HepG2 (cell line): ENCODE measurements around the gene DNAJC8. TPM values are rescaled to one million over a fixed set of nuclear protein-coding genes. Genes with fewer than 3 reads are reported as not detected.
A peak's percentile ranks its signal among the peaks of the same experiment; 100 is the strongest.

Source experiments
- ATAC-seq: fragments of 200-7000 bp; cut with Tn5 transposase; 3 replicates; pipeline ENCODE4 v1.9.1; 2020; ENCODE audit warnings: mild to moderate bottlenecking, moderate library complexity
- BruUV-seq: library from RNA; stranded (reverse); fragments of 400-500 nt; replicated peaks from 2 replicates; lab custom pipeline; 2021; lab: Mats Ljungman, UMichigan
- CTCF ChIA-PET: fragments of 300-600 bp; formaldehyde crosslinking; extraction: SDS; loops from one replicate; lab custom pipeline; 2021; ENCODE audit warnings: low total read pairs, inconsistent platforms, low intra/inter-chr PET ratio; lab: Yijun Ruan, JAX
- POLR2A ChIA-PET: fragments of 350-600 bp; sonication (Branson Sonifier 250); formaldehyde crosslinking; loops from one replicate; lab custom pipeline; 2020; ENCODE audit warnings: antibody characterized with exemption, inconsistent platforms; lab: Yijun Ruan, JAX
- DNase-seq: peaks from one replicate; pipeline ENCODE4 v3.0.0-alpha.2; 2015; ENCODE audit warnings: low spot score
- FAIRE-seq: peaks from 3 replicates; lab custom pipeline; 2011; peaks lifted over from hg19 to GRCh38; lab: Jason Lieb, UNC
- H2AFZ ChIP-seq: one replicate; pipeline ENCODE4 v1.6.1; 2011; ENCODE audit warnings: low read length, inconsistent platforms
- H3K27ac ChIP-seq: fragments of 300-600 bp; 3 replicates; pipeline ENCODE4 v1.8.0; 2011; ENCODE audit warnings: mixed run types, mild to moderate bottlenecking, mixed read lengths, low read length, inconsistent platforms; ENCODE audit not compliant: insufficient read depth; ENCODE audit errors: extremely low read length
- H3K27me3 ChIP-seq, 2 experiments: fragments of 200-600 bp in 1 of 2; 2 replicates in 1 of 2; 3 replicates in 1 of 2; pipeline versions ENCODE4 v1.6.0 to v1.8.0; 2011; ENCODE audit warnings: low read length in 2 of 2, mild to moderate bottlenecking in 2 of 2, moderate library complexity in 2 of 2, inconsistent platforms in 1 of 2; ENCODE audit not compliant: insufficient read depth in 2 of 2, control insufficient read depth in 1 of 2
- H3K36me3 ChIP-seq, 2 experiments: fragments of 200-600 bp in 1 of 2; replicated peaks in 1 of 2; 2 replicates in 1 of 2; 3 replicates in 1 of 2; pipeline versions ENCODE4 v1.5.1 to v1.8.0; 2011; ENCODE audit warnings: low read length in 2 of 2, inconsistent platforms in 1 of 2; ENCODE audit not compliant: insufficient read depth in 2 of 2, control insufficient read depth in 1 of 2
- H3K4me1 ChIP-seq: 2 replicates; pipeline ENCODE4 v1.5.1; 2012; ENCODE audit warnings: low read length, inconsistent platforms; ENCODE audit not compliant: insufficient read depth
- H3K4me2 ChIP-seq: 2 replicates; pipeline ENCODE4 v1.6.0; 2011; ENCODE audit warnings: low read depth, low read length, inconsistent platforms
- H3K4me3 ChIP-seq, 3 experiments: fragments of 200-600 bp in 1 of 3; sonication (generic), shearing (Covaris generic) in 1 of 3; replicated peaks in 1 of 3; 2 replicates each; pipeline ENCODE4 v1.5.1; 2011 to 2016; ENCODE audit warnings: low read length in 3 of 3, inconsistent platforms in 2 of 3, low read depth in 2 of 3, mild to moderate bottlenecking in 2 of 3, control low read depth in 1 of 3, mixed read lengths in 1 of 3; ENCODE audit not compliant: insufficient read depth in 1 of 3
- H3K79me2 ChIP-seq: one replicate; pipeline ENCODE4 v1.6.1; 2011; ENCODE audit warnings: low read length, inconsistent platforms; ENCODE audit not compliant: insufficient read depth
- H3K9ac ChIP-seq: 2 replicates; pipeline ENCODE4 v1.6.0; 2011; ENCODE audit warnings: mild to moderate bottlenecking, low read depth, low read length, inconsistent platforms; ENCODE audit not compliant: insufficient read depth
- H3K9me3 ChIP-seq: 2 replicates; pipeline ENCODE4 v1.5.1; 2012; ENCODE audit warnings: mild to moderate bottlenecking, low read length
- H4K20me1 ChIP-seq: 2 replicates; pipeline ENCODE4 v1.6.0; 2011; ENCODE audit warnings: inconsistent platforms, mild to moderate bottlenecking, low read length, moderate library complexity; ENCODE audit not compliant: insufficient read depth
- ETV5 ChIP-seq: IDR thresholded peaks from 2 replicates; pipeline ENCODE4 v1.6.1; 2018; ENCODE audit warnings: missing biosample characterization, missing genetic modification reagents, inconsistent platforms, borderline replicate concordance
- FOSL2 ChIP-seq: sonication (generic); formaldehyde crosslinking; IDR thresholded peaks from 2 replicates; pipeline ENCODE4 v1.4.0; 2020; ENCODE audit warnings: missing genetic modification reagents
- HNRNPK ChIP-seq: fragments of 200-400 bp; formaldehyde crosslinking; IDR thresholded peaks from 2 replicates; pipeline ENCODE4 v1.6.1; 2018; ENCODE audit warnings: low read length, low read depth, moderate library complexity, mild to moderate bottlenecking; ENCODE audit not compliant: poor library complexity, severe bottlenecking
- IKZF5 ChIP-seq: IDR thresholded peaks from 2 replicates; pipeline ENCODE4 v1.6.1; 2018; ENCODE audit warnings: missing genetic modification reagents, mild to moderate bottlenecking, missing compliant biosample characterization
- RXRA ChIP-seq: sonication (generic); formaldehyde crosslinking; IDR thresholded peaks from 2 replicates; pipeline ENCODE4 v1.5.1; 2020; ENCODE audit warnings: missing genetic modification reagents
- SOX5 ChIP-seq: IDR thresholded peaks from 2 replicates; pipeline ENCODE4 v1.6.1; 2016; ENCODE audit warnings: borderline replicate concordance
- TSC22D2 ChIP-seq: sonication (generic); formaldehyde crosslinking; IDR thresholded peaks from 2 replicates; pipeline ENCODE4 v1.5.1; 2020; ENCODE audit warnings: missing genetic modification reagents, mild to moderate bottlenecking, borderline replicate concordance
- ZNF12 ChIP-seq: sonication (generic); formaldehyde crosslinking; IDR thresholded peaks from 2 replicates; pipeline ENCODE4 v1.5.0; 2020; ENCODE audit warnings: missing genetic modification reagents
- ZNF20 ChIP-seq: sonication (generic); formaldehyde crosslinking; IDR thresholded peaks from 2 replicates; pipeline ENCODE4 v1.4.0; 2020; ENCODE audit warnings: mild to moderate bottlenecking, moderate library complexity, missing genetic modification reagents
- ZNF800 ChIP-seq: sonication (generic); formaldehyde crosslinking; IDR thresholded peaks from 2 replicates; pipeline ENCODE4 v1.4.0; 2020; ENCODE audit warnings: missing genetic modification reagents
- WGBS: methylation state at CpG from one replicate; pipeline ENCODE4 v1.1.6; 2017; ENCODE audit warnings: low lambda C conversion rate; 5-methylcytosine and 5-hydroxymethylcytosine counted together
- in situ Hi-C: cut with HindIII; loops from 2 replicates; pipeline ENCODE4 v1.10.0; 2017; ENCODE audit warnings: low pct_unique_long_range_greater_than_20kb; ENCODE audit not compliant: extremely low pct_ligation_motif_present
- intact Hi-C: fragments of 100-400 bp; cut with micrococcal nuclease; formaldehyde crosslinking; loops from one replicate; pipeline ENCODE4 v1.10.0; 2022; ENCODE audit not compliant: unreplicated experiment
- polyA plus RNA-seq, 8 experiments: library from polyadenylated mRNA; depleted of rRNA in 3 of 8; stranded (reverse) in 7 of 8; unstranded in 1 of 8; fragments of >200 nt; fragmentation: Illumina TruSeq in 4 of 8; extraction: Trizol in 4 of 8; gene quantifications; 2 replicates each; pipeline versions ENCODE4 v1.2.1 to v1.2.3, GENCODE V29; 2011 to 2016; ENCODE audit warnings: low read depth in 4 of 8, missing spikeins in 1 of 8, mixed read lengths in 1 of 8; ENCODE audit not compliant: insufficient read depth in 1 of 8
- total RNA-seq, 5 experiments: library from RNA; depleted of rRNA; stranded (reverse); fragments of >200 nt; fragmentation: Illumina TruSeq; extraction: Trizol; gene quantifications; 2 replicates each; pipeline ENCODE4 v1.2.3, GENCODE V29; 2016; ENCODE audit warnings: low read depth in 1 of 5
- TF ChIP-seq, protein P1 (sequence below): IDR thresholded peaks from 2 replicates; pipeline ENCODE4 v1.4.0; 2020; ENCODE audit warnings: mild to moderate bottlenecking, missing genetic modification reagents
- TF ChIP-seq, protein P2 (sequence below): sonication (generic); formaldehyde crosslinking; IDR thresholded peaks from 2 replicates; pipeline ENCODE4 v1.4.0; 2020; ENCODE audit warnings: missing genetic modification reagents

The DNAJC8 gene
- total and polyA plus RNA-seq, 2 of the 13 experiments (the other 11 are each of a cell fraction or from before 2014, with no cell fraction given) = 54.5 to 126 TPM

GRCh38 chr1:28193701-28194161, 39.1 kb downstream of the DNAJC8 start:
- Histone ChIP-seq H3K36me3 (peaks cover 1 to 2% of the 10 kb centered on the region in 2 experiments; a peak in 1 of 5 replicates), H3K27me3 (no peaks in the 10 kb centered on the region), H3K4me3 (peak overlapping the region in 1 of 3 experiments; percentile 47; a peak in 1 of 6 replicates), H3K79me2 (no peaks in the 10 kb centered on the region), H3K9me3 (no peaks in the 10 kb centered on the region), H4K20me1 (no peaks in the 10 kb centered on the region), H3K9ac (peak overlapping the region; percentile 10), H3K4me2 (peak overlapping the region; percentile 52), H3K27ac (no peak overlapping the region), H3K4me1 (peaks cover 34% of the 10 kb centered on the region), H2AFZ (no peak overlapping the region)
- ChIA-PET CTCF (no interaction called here), POLR2A (interaction anchor here (0.6 to 1.6 kb wide), 3 partner anchors 42 to 136 kb away, joined by 3 read pairs; partner anchors contain the start of genes ATP5IF1 and EYA3)
- peak; percentile 74 for ATAC-seq
- peak; percentile 57 for DNase-seq
- no TSS peak for BruUV-seq
- in situ Hi-C loops (no loop called here), intact Hi-C loops (no loop called here)
- WGBS = 40% methylated on average over 3 of the region's 8 CpGs
- no peak for FAIRE-seq
- TF ChIP-seq, protein P1, sequence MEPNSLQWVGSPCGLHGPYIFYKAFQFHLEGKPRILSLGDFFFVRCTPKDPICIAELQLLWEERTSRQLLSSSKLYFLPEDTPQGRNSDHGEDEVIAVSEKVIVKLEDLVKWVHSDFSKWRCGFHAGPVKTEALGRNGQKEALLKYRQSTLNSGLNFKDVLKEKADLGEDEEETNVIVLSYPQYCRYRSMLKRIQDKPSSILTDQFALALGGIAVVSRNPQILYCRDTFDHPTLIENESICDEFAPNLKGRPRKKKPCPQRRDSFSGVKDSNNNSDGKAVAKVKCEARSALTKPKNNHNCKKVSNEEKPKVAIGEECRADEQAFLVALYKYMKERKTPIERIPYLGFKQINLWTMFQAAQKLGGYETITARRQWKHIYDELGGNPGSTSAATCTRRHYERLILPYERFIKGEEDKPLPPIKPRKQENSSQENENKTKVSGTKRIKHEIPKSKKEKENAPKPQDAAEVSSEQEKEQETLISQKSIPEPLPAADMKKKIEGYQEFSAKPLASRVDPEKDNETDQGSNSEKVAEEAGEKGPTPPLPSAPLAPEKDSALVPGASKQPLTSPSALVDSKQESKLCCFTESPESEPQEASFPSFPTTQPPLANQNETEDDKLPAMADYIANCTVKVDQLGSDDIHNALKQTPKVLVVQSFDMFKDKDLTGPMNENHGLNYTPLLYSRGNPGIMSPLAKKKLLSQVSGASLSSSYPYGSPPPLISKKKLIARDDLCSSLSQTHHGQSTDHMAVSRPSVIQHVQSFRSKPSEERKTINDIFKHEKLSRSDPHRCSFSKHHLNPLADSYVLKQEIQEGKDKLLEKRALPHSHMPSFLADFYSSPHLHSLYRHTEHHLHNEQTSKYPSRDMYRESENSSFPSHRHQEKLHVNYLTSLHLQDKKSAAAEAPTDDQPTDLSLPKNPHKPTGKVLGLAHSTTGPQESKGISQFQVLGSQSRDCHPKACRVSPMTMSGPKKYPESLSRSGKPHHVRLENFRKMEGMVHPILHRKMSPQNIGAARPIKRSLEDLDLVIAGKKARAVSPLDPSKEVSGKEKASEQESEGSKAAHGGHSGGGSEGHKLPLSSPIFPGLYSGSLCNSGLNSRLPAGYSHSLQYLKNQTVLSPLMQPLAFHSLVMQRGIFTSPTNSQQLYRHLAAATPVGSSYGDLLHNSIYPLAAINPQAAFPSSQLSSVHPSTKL (CRISPR knock-in tag) = peak; percentile 35; the same call in 1 of the 2 replicates
- TF ChIP-seq ZNF800 (CRISPR knock-in tag) (no peak), HNRNPK (no peak), ETV5 (CRISPR knock-in tag) (peak; percentile 40; the same call in 1 of the 2 replicates), ZNF20 (no peak), SOX5 (CRISPR knock-in tag) (no peak), IKZF5 (0 out of 2 replicates have a peak, but pooled peaks have one; percentile 23), RXRA (CRISPR knock-in tag) (peak; percentile 67), TSC22D2 (CRISPR knock-in tag) (no peak), FOSL2 (CRISPR knock-in tag) (peak; percentile 73), ZNF12 (CRISPR knock-in tag) (no peak)
- TF ChIP-seq, protein P2, sequence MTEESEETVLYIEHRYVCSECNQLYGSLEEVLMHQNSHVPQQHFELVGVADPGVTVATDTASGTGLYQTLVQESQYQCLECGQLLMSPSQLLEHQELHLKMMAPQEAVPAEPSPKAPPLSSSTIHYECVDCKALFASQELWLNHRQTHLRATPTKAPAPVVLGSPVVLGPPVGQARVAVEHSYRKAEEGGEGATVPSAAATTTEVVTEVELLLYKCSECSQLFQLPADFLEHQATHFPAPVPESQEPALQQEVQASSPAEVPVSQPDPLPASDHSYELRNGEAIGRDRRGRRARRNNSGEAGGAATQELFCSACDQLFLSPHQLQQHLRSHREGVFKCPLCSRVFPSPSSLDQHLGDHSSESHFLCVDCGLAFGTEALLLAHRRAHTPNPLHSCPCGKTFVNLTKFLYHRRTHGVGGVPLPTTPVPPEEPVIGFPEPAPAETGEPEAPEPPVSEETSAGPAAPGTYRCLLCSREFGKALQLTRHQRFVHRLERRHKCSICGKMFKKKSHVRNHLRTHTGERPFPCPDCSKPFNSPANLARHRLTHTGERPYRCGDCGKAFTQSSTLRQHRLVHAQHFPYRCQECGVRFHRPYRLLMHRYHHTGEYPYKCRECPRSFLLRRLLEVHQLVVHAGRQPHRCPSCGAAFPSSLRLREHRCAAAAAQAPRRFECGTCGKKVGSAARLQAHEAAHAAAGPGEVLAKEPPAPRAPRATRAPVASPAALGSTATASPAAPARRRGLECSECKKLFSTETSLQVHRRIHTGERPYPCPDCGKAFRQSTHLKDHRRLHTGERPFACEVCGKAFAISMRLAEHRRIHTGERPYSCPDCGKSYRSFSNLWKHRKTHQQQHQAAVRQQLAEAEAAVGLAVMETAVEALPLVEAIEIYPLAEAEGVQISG (CRISPR knock-in tag) = 0 out of 2 replicates have a peak, but pooled peaks have one; percentile 8
